Measurements from ENCODE around the gene ZNF689.
"Not testable (repeated sequence)": the region's sequence is repeated elsewhere in the genome, so short reads cannot be mapped to it uniquely, and the experiment has no call there.

The ZNF689 gene

DNA sequence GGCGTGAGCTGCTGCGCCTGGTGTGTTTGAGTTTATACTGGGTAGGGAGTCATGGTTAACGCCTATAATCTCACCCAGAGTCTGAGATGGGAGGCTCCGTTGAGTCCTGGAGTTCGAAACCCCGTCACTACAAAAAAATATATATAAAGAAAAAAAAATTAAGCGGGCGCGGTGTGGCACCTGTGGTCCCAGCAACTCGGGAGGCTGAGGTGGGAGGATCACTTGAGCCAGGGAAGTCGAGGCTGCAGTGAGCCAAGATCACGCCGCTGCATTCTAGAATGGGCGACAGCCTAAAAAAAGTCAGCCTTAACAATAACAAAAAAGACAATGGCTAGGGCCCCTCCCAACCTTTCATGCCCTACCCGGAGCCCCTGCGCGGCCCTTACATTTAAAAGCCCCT lies 23.3 kb upstream of the ZNF689 start:
- no peak for DNase-seq

DNA sequence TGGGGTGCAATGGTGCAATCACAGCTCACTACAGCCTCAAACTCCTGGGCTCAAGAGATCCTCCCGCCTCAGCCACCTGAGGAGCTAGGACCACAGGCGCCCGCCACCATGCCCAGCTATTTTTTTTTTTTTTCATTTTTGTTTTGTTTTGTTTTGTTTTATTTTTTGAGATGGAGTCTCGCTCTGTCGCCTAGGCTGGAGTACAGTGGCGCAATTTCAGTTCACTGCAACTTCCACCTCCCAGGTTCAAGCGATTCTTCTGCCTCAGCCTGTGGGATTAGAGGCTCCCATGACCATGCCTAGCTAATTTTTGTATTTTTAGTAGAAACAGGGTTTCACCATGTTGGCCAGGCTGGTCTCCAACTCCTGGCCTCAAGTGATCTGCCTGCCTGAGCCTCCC lies 22.3 kb upstream of the ZNF689 start:
- not testable (repeated sequence) for DNase-seq

DNA sequence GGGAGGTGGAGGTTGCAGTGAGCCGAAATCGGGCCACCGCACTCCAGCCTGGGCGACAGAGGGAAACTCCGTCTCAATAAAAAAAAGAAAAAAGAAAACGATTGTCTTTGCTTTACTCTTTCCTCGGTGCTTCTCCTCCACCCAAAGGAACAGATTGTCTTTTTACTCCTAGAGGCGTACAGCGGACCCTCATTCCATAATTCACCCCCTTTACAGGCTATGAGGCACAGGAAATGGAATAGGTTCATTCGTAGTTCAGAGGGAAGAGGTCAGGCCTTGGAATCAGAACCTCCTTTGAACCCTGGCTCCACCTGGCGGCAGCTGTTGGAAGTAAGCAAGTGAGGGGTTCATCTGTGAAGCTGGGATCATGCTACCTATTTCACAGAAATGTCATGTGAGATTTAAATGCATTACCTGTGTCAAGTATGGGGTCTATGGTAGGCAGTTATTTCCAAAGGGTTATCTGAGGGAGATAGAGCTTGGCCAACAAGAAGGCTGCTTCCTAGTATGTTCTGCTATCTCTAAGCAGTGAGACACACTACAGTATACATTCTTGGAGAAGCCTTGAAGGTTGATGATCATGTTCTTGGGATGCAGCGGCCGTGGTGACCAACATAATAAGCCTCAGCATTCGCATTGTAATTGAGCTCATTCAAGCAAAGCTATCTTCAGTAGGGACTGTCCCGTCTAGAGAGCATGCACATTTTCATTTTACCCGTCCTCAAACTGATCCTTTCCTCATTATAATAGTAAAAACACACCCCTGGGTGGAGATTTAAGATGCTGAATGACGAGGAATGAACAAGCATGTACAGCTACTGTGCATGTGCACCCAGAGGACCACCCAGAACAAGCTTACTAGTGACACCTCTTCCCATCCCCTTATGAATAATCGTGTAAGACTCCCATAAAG lies 18.7 kb upstream of the ZNF689 start:
- peak; percentile 51 for DNase-seq

DNA sequence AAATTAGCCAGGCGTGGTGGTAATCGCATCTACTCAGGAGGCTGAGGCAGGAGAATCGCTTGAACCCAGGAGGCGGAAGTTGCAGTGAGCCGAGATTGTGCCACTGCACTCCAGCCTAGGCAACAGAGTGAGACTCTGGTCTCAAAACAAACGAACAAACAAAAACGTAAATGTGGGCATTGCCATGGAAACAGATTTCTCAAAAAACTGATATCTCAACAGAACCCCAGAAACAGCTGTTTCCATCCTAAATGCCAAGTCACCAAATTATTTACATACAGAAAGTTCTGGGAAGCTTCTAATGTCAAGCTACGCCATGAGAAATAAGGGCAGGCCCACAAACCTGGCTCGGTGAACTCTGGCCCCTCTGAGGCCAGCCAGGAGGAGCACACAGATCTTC lies 16.0 kb upstream of the ZNF689 start:
- DNase-seq: no peak

GRCh38 chr16:30623536-30624283 lies 13.5 kb upstream of the ZNF689 start:
- no peak for DNase-seq

DNA sequence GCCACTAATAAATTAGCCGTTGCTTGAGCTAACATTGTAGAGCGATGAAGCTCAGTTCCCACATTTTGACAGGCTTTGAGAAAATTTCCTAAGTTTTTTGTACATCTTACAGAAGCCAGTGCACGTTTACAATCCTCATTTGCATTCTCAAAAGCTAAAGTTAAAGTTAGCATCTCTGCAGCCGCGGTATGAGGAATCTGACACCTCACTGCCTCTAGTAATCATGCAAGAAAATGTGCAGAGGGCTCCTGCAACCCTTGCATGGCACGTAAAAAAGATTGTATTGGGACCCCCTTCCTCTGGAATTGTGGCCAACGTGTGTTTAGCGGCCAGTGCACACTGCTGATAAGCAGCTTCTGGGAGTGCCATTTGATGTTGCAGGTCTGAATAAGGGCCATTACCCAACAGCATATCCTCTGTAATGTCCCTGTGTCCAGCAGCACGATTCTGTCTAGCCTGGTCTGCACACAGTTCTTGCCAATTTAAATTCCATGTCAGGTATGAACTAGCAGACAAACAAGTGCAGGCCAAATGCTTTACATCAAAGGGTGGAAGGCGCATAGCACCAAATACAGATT lies 12.4 kb upstream of the ZNF689 start:
- no peak for DNase-seq

GRCh38 chr16:30621765-30622164 lies 11.6 kb upstream of the ZNF689 start:
- DNase-seq: no peak

DNA sequence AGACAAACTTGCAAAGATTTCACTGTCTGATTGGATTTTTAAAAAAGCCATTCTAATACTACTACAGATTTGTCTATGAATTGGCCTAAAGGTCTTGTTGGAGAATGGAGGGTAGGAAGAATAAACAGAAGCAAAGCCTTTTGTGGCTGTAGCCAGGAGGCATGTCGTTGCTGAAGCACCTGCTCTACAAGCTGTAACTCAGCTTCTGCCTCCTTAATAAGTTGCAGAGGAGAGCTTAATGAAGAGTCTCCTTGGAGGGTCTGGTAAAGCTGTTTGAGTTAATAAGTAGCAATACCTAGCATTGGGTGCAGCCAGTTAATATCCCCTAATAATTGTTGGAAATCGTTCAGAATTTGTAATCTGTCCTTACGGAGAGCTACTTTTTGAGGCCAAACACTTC lies 10.0 kb upstream of the ZNF689 start:
- DNase-seq: no peak

- DNase-seq: no peak
Measured at GRCh38 chr16:30619638-30620037, 9.4 kb upstream of the ZNF689 start.

DNA sequence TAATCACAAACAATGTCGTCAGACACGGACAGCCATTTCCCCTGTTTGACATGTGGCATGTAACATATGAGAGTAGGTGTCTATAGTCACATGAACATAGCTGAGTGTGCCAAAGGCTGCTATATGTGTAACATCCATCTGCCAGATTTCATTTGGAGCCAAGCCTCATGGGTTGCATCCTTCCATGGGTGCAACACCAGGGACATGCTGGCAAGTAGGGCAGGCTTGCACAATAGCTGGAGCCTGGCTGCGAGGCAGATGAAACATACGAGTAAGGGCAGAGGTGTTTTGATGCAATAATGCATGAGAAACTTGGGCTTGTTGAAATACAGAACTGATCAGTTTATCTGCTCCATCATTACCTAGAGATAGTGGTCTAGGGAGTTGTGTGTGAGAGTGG lies 9.0 kb upstream of the ZNF689 start:
- no peak for DNase-seq

- peak; percentile 88 for DNase-seq
Measured at GRCh38 chr16:30615358-30616091, 5.3 kb upstream of the ZNF689 start.

- DNase-seq: peak; percentile 30
Measured at GRCh38 chr16:30609002-30609925, 925 bp downstream of the ZNF689 start.

GRCh38 chr16:30606004-30606403 lies 4.2 kb downstream of the ZNF689 start:
- DNase-seq: no peak

DNA sequence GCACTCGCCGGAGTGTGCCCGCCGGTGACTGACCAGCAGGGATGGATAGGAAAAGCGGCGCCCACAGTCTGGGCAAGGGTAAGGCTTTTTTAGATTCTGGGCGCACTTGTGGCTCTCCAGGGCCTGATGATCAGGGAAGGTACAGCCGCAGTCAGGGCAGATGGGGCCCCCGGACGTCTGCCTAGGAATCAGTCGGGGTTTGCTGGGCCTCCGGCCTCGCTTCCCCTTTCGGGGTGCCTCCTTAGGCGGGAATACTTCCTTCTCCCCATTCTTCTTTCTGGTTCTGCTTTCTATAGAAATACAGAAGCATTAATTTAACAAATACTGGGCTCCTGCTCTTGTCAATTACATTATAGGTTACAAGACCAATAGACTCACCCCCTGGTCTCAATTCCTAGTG lies 5.0 kb downstream of the ZNF689 start:
- no peak for DNase-seq

DNA sequence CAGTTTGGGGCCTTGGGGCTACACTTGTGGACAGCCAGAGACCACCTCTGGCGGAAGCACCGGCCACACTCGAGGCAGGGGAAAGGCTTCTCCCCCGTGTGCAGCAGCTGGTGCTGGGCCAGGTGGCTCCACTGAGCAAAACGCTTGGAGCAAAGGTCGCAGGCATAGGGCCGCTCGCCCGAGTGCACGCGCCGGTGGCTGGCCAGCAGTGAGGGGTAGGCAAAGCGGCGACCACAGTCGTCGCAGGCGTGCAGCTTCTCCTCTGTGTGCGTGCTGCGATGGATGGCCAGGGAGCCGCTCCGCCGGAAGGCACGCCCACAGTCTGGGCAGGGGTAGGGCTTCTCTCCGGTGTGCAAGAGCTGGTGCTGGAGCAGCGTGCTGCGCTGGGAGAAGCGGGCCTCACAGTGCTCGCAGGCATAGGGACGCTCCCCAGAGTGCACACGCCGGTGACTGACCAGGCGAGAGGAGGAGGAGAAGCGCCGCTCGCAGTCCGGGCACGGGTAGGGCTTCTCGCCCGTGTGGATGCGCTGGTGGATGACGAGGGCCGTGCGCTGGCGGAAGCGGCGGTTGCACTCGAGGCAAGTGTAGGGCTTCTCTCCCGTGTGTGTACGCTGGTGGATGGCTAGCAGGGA lies 5.8 kb downstream of the ZNF689 start:
- DNase-seq: no peak

DNA sequence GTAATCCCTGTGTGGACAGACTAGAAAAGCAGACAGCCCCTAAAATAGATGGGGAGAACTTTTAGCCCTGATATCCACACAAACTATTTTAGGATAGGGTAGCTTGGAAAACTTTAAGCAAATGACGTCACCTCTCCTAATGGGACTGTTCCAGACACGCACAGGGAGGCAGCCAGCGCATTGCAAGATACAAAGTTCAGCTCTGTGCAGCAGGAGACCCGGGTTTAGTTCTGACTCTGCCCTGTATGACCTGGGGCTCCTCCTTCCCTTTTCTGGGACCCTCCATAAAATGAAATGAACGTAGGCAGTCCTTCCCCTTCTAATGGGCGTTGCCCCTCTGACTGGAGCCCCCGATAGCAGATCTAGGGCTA lies 6.3 kb downstream of the ZNF689 start:
- DNase-seq: no peak

GRCh38 chr16:30602616-30603277 lies 7.4 kb downstream of the ZNF689 start:
- DNase-seq: no peak

- no peak for DNase-seq
Measured at GRCh38 chr16:30601966-30602365, 8.2 kb downstream of the ZNF689 start.

DNA sequence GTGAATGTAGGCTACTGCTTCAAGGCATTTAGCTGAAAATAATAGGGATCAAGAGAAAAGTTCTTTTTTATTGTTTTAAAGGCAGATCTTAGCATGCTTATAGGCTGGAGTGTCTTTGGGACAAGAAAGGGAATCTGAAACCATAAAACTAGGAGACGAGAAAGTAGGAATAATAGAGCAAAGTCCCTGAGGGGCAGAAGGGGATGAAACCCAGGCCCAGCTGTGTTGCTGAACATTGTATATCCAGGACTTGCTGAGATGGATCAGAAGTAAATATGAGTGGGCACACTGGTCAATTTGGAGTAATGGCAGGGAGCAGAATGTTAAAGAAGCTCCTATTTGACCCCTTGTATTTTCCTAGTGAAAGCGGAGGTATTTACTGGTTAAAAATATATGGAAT lies 9.3 kb downstream of the ZNF689 start:
- no peak for DNase-seq

GRCh38 chr16:30600215-30600614 lies 10.0 kb downstream of the ZNF689 start:
- no peak for DNase-seq

DNA sequence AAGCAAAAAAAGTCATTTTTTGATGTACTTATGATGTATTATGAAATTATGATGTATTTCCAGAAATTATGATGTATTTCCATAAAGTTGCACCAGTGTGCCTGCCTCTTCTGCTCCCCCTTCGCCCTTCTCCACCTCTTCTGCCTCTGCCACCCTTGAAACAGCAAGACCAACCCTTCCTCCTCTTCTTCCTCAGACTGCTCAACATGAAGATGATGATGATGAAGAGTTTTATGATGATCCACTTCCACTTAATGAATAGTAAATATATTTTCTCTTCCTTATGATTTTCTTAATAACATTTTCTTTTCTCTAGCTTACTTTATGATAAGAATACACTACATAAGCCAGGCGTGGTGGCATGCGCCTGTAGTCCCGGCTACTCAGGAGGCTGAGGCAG lies 17.3 kb downstream of the ZNF689 start:
- no peak for DNase-seq
